HG02870 (cell line): ENCODE results near the gene TIMP4.
A peak's percentile ranks its signal among the peaks of the same experiment; 100 is the strongest.

Source experiments
- ATAC-seq: cut with Tn5 transposase; IDR thresholded peaks from one replicate; pipeline ENCODE4 v1.9.1; 2021; ENCODE audit warnings: mild to moderate bottlenecking, moderate library complexity; ENCODE audit not compliant: unreplicated experiment

Gene TIMP4

GRCh38 chr3:12158387-12159226 is at the start of gene TIMP4:
Gene TIMP4, minus strand, starts transcription at chr3:12158912. Its CDS starts 72 bp downstream, at chr3:12158840.
- no peak for ATAC-seq

GRCh38 chr3:12205171-12205570 is 46.5 kb upstream of the TIMP4 start:
- ATAC-seq, result no peak

- no peak for ATAC-seq
Measured at GRCh38 chr3:12201813-12202212, 43.1 kb upstream of the TIMP4 start.

GRCh38 chr3:12198301-12198700 is 39.6 kb upstream of the TIMP4 start:
- ATAC-seq, result no peak

GRCh38 chr3:12197475-12197874 is 38.8 kb upstream of the TIMP4 start:
- ATAC-seq, result peak; percentile 41

GRCh38 chr3:12196684-12197083 is 38.0 kb upstream of the TIMP4 start:
- ATAC-seq, result no peak

GRCh38 chr3:12195231-12195630 is 36.5 kb upstream of the TIMP4 start:
- no peak for ATAC-seq

- peak; percentile 46 for ATAC-seq
Measured at GRCh38 chr3:12194669-12195161, 36.0 kb upstream of the TIMP4 start.

- ATAC-seq, result no peak
Measured at GRCh38 chr3:12194209-12194608, 35.5 kb upstream of the TIMP4 start.

GRCh38 chr3:12193485-12194165 is 34.9 kb upstream of the TIMP4 start:
- ATAC-seq, result peak; percentile 57

- ATAC-seq, result no peak
Measured at GRCh38 chr3:12192655-12193484, 34.2 kb upstream of the TIMP4 start.

GRCh38 chr3:12192173-12192572 is 33.5 kb upstream of the TIMP4 start:
- no peak for ATAC-seq

- no peak for ATAC-seq
Measured at GRCh38 chr3:12191559-12191958, 32.8 kb upstream of the TIMP4 start.

- ATAC-seq, result no peak
Measured at GRCh38 chr3:12190832-12191231, 32.1 kb upstream of the TIMP4 start.

- ATAC-seq, result no peak
Measured at GRCh38 chr3:12190221-12190807, 31.6 kb upstream of the TIMP4 start.

- no peak for ATAC-seq
Measured at GRCh38 chr3:12188681-12189287, 30.1 kb upstream of the TIMP4 start.

GRCh38 chr3:12188328-12188648 is 29.6 kb upstream of the TIMP4 start:
- ATAC-seq, result peak; percentile 8

GRCh38 chr3:12187448-12188327 is 29.0 kb upstream of the TIMP4 start:
- ATAC-seq, result peak; percentile 49

GRCh38 chr3:12186515-12187286 is 28.0 kb upstream of the TIMP4 start:
- ATAC-seq, result no peak
